Stimulated activated naive B cell treated with anti-CD40 and anti-IgM and Interleukin-4, amounts not matched to agents 10 μg/mL and 1 μg/mL and 100 μg/mL, for 72 hours (primary cell): ENCODE results near the gene GATD1.
A peak's percentile ranks its signal among the peaks of the same experiment; 100 is the strongest.

Source experiments
- ATAC-seq, 2 donors: fragments of 150-1000 bp; cut with Tn5 transposase; replicated peaks; 2 replicates each; pipeline ENCODE4 v1.10.0; 2021; ENCODE audit warnings: moderate library complexity in 1 of 2
- DNase-seq: peaks from one replicate; pipeline ENCODE4 v3.0.0; 2021
- H3K27ac Mint-ChIP-seq: one replicate; pipeline ENCODE4 v1.8.0; 2022; ENCODE audit warnings: mild to moderate bottlenecking, mixed read lengths
- H3K27me3 Mint-ChIP-seq, 2 donors: one replicate each; pipeline ENCODE4 v1.8.0; 2022; ENCODE audit warnings: mixed read lengths in 2 of 2
- H3K36me3 Mint-ChIP-seq, 2 donors: one replicate each; pipeline ENCODE4 v1.8.0; 2022; ENCODE audit warnings: mixed read lengths in 2 of 2, mild to moderate bottlenecking in 1 of 2
- H3K4me1 Mint-ChIP-seq, 2 donors: one replicate each; pipeline ENCODE4 v1.8.0; 2022; ENCODE audit warnings: mixed read lengths in 2 of 2, mild to moderate bottlenecking in 1 of 2
- H3K4me3 Mint-ChIP-seq, 2 donors: one replicate each; pipeline ENCODE4 v1.8.0; 2022; ENCODE audit warnings: mild to moderate bottlenecking in 2 of 2, mixed read lengths in 2 of 2, moderate library complexity in 1 of 2
- H3K9me3 Mint-ChIP-seq, 2 donors: one replicate each; pipeline ENCODE4 v1.8.0; 2022; ENCODE audit warnings: mixed read lengths in 2 of 2, mild to moderate bottlenecking in 1 of 2

Gene GATD1

DNA sequence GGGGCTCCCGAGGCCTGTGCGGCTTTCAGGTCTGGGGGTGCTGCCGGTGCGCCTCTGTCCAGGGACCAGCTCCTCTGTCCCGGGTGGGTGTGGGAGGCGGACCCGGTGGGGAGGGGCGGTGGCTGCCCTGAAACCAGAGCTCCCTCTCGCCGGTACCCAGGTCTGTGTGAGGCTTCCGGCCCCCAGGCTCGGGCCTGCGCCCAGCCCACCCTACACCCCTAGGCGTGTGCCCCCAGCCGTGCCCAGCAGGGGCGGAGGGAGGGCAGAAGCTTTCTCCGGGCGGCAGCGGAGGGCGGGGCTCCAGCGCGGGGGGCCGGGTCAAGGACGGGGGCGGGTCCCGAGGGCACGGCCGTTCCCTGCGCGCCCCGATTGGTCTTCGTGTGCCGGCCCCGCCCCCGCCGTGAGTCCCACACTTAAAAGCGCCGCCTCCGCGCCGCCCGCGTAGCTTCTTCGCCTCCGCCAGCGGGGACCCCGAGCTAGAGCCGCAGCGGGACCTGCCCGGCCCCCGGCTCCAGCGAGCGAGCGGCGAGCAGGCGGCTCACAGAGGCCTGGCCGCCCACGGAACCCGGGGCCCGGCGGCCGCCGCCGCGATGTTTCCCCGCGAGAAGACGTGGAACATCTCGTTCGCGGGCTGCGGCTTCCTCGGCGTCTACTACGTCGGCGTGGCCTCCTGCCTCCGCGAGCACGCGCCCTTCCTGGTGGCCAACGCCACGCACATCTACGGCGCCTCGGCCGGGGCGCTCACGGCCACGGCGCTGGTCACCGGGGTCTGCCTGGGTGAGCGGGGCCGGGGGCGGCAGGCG lies 42.0 kb upstream of the GATD1 start:
- peaks cover 14 to 32% of the 10 kb centered on the region in 2 donors for H3K4me1 Mint-ChIP-seq
- peak; percentile 76 to 82 for ATAC-seq
- H3K4me3 Mint-ChIP-seq = peak overlapping the region; percentile 85 to 87
- peaks cover 11 to 13% of the 10 kb centered on the region in 2 donors for H3K36me3 Mint-ChIP-seq
- H3K27me3 Mint-ChIP-seq = no peaks in the 10 kb centered on the region
- H3K27ac Mint-ChIP-seq = peak overlapping the region; percentile 94
- H3K9me3 Mint-ChIP-seq = no peaks in the 10 kb centered on the region
- DNase-seq = peak; percentile 84

DNA sequence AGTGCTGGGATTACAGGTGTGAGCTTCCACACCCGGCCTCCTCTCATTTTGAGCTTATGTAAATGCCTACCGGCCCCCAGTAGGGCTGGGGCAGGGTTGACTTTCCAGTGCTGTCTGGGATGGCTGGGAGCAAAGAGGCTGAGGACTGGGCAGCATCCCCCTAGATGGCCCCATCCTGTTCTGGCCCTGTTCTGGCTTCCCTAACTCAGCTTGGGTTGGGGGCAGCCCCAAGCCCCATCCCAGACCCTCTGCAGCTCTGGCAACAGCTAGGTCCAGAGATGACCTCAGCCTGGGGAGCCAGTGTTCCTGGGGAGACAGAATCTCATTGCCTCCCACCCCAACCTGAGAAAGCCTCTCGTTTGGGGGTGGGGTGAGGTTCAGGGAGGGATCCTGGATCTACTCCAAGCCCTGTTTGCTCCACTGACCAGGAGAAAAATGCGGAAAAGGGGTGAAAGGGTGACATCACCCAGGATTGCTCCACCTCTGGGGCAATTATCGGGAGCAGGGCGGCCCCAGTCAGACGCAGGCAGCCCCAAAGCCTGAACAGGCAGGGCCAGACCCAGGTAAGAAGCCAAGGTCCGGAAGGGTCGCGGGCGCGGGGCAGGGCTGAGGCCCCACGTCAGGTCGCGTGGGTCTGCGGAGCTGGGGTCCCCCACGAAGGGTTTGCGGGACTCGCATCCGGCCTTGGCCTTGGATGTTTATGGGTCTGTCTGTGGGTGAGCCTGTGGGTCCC lies 41.3 kb upstream of the GATD1 start, which contains the start of gene PNPLA2:
TSS of gene PNPLA2 (plus strand) at position 519 of the 733 bp plus-strand sequence. CDS start 805 bp downstream, outside the sequence.
- Mint-ChIP-seq H3K9me3 (no peaks in the 10 kb centered on the region), H3K4me3 (peak within 1 kb of the TSS; percentile 85 to 87), H3K4me1 (peaks cover 17 to 32% of the 10 kb centered on the region in 2 donors), H3K27me3 (no peaks in the 10 kb centered on the region), H3K36me3 (peaks cover 16% of the 10 kb centered on the region in 2 donors), H3K27ac (peak within 1 kb of the TSS; percentile 94)
- DNase-seq (no peak), ATAC-seq (no peak)

DNA sequence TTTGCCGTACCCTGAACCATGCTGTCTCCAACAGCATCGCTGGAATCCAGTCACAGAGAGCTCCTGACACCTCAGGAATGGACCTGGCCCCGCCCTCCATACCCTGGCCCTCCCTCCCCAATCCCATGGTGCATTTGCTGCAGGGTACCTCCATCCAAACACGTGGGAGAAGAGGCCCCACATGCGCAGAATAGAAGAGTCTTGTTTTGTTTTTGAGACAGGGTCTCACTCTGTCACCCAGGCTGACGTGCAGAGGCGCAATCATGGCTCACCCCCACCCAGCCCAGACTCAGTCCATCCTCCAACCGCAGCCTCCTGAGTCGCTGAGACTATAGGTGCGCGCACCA lies 39.1 kb upstream of the GATD1 start:
- H3K4me1 Mint-ChIP-seq = peaks cover 31 to 38% of the 10 kb centered on the region in 2 donors
- no peaks in the 10 kb centered on the region for H3K27me3 Mint-ChIP-seq
- no peak overlapping the region for H3K27ac Mint-ChIP-seq
- peaks cover 22 to 35% of the 10 kb centered on the region in 2 donors for H3K36me3 Mint-ChIP-seq
- H3K4me3 Mint-ChIP-seq = no peak overlapping the region
- DNase-seq (no peak), ATAC-seq (no peak)
- H3K9me3 Mint-ChIP-seq = no peaks in the 10 kb centered on the region

- ATAC-seq = no peak
- Mint-ChIP-seq H3K27ac (peak overlapping the region; percentile 73), H3K36me3 (peaks cover 27 to 38% of the 10 kb centered on the region in 2 donors), H3K9me3 (no peaks in the 10 kb centered on the region), H3K4me3 (no peak overlapping the region), H3K27me3 (no peaks in the 10 kb centered on the region), H3K4me1 (peaks cover 32 to 39% of the 10 kb centered on the region in 2 donors)
- no peak for DNase-seq
Observed at GRCh38 chr11:815675-816432, 38.6 kb upstream of the GATD1 start.

GRCh38 chr11:813456-814096 lies 36.3 kb upstream of the GATD1 start:
- DNase-seq (no peak), ATAC-seq (no peak)
- H3K4me1 Mint-ChIP-seq = peaks cover 31 to 40% of the 10 kb centered on the region in 2 donors
- no peaks in the 10 kb centered on the region for H3K9me3 Mint-ChIP-seq
- H3K4me3 Mint-ChIP-seq = peak overlapping the region in 1 of 2 donors; percentile 3
- peak overlapping the region; percentile 81 for H3K27ac Mint-ChIP-seq
- H3K27me3 Mint-ChIP-seq = no peaks in the 10 kb centered on the region
- H3K36me3 Mint-ChIP-seq = peaks cover 34 to 49% of the 10 kb centered on the region in 2 donors

DNA sequence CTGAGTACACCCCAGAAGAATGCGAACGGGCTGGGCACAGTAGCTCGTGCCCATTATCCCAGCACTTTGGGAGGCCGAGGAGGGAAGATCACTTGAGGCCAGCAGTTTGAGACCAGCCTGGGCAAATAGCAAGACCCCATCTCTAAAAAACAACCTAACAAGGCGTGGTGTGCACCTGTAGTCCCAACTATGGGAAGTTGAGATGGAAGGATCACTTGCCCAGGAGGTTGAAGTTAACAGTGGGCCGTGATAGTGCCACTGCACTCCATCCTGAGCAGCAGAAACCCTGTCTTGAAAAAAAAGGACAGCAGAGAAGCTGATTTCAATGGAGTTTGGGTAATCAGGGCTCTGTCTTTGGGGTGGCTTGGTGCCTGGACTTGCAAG lies 35.8 kb upstream of the GATD1 start:
- no peak for ATAC-seq
- DNase-seq = no peak
- Mint-ChIP-seq H3K27ac (peak overlapping the region; percentile 98), H3K9me3 (no peaks in the 10 kb centered on the region), H3K4me3 (no peak overlapping the region), H3K36me3 (peaks cover 34 to 49% of the 10 kb centered on the region in 2 donors), H3K4me1 (peaks cover 30 to 41% of the 10 kb centered on the region in 2 donors), H3K27me3 (no peaks in the 10 kb centered on the region)

- Mint-ChIP-seq H3K4me3 (peak overlapping the region; percentile 91 to 97), H3K27ac (peak overlapping the region; percentile 98), H3K9me3 (no peaks in the 10 kb centered on the region), H3K27me3 (no peaks in the 10 kb centered on the region), H3K36me3 (peaks cover 32 to 49% of the 10 kb centered on the region in 2 donors), H3K4me1 (peaks cover 32 to 47% of the 10 kb centered on the region in 2 donors)
- ATAC-seq (no peak), DNase-seq (no peak)
Observed at GRCh38 chr11:812390-812789, 35.1 kb upstream of the GATD1 start.

DNA sequence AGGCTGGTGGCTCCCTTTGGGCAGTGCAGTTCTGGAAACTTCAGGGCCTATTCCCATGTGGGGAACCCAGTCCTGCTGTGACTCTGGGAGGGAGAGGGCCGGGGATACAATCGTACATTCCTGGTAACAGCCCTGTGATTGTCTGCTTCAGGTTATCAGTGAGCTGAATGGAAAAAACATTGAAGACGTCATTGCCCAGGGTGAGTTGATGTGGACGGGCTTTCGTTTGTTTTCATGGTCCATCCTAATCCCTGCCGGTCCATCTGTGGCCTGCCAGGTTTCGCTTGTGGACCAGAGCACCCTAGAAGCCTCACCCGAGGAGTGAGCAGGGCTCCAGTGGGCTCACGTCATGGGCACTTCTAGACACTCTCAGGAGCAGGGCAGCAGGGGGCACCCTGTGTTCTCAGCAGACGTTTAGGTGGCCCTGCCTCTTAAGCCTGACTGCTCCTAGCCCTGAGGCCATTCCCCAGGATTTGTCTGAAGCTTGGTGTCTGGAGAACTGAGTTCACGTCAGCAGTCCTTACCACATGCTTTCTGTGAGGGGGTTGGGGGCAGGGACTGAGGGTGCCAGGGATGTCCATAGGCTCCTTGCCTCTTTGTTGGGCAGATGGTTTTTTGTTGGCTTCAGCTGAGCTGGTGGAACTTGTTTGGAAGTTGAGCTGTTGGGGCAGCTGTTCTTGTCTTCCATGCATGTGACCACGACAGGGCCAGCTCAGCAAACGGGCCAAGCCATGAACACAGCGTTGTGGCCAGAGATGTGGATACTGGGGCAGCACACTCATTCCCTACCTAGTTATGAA lies 34.4 kb upstream of the GATD1 start:
- no peak for ATAC-seq
- H3K9me3 Mint-ChIP-seq = no peaks in the 10 kb centered on the region
- peaks cover 32 to 49% of the 10 kb centered on the region in 2 donors for H3K4me1 Mint-ChIP-seq
- peak overlapping the region; percentile 91 to 97 for H3K4me3 Mint-ChIP-seq
- DNase-seq = no peak
- no peaks in the 10 kb centered on the region for H3K27me3 Mint-ChIP-seq
- H3K27ac Mint-ChIP-seq = peak overlapping the region; percentile 98
- H3K36me3 Mint-ChIP-seq = peaks cover 32 to 49% of the 10 kb centered on the region in 2 donors

GRCh38 chr11:810040-810567 lies 32.8 kb upstream of the GATD1 start:
- H3K4me1 Mint-ChIP-seq = peaks cover 33 to 49% of the 10 kb centered on the region in 2 donors
- H3K36me3 Mint-ChIP-seq = peaks cover 31 to 46% of the 10 kb centered on the region in 2 donors
- H3K27me3 Mint-ChIP-seq = no peaks in the 10 kb centered on the region
- H3K9me3 Mint-ChIP-seq = no peaks in the 10 kb centered on the region
- peak overlapping the region; percentile 99 for H3K27ac Mint-ChIP-seq
- ATAC-seq = peak; percentile 7 to 12
- peak overlapping the region; percentile 91 to 97 for H3K4me3 Mint-ChIP-seq
- no peak for DNase-seq

- Mint-ChIP-seq H3K4me3 (peak within 1 kb of the TSS; percentile 91 to 97), H3K27ac (peak within 1 kb of the TSS; percentile 99), H3K9me3 (no peaks in the 10 kb centered on the region), H3K27me3 (no peaks in the 10 kb centered on the region), H3K4me1 (peaks cover 36 to 51% of the 10 kb centered on the region in 2 donors), H3K36me3 (peaks cover 31 to 46% of the 10 kb centered on the region in 2 donors)
- DNase-seq = peak; percentile 96
- ATAC-seq = peak; percentile 85 to 88
Observed at GRCh38 chr11:809287-810039, 32.2 kb upstream of the GATD1 start, which contains the start of gene RPLP2. Gene RPLP2, plus strand, starts transcription at chr11:809967. Its CDS starts 268 bp downstream, at chr11:810235.

- no peaks in the 10 kb centered on the region for H3K27me3 Mint-ChIP-seq
- no peaks in the 10 kb centered on the region for H3K9me3 Mint-ChIP-seq
- peak in 1 of 2 donors; percentile 0 for ATAC-seq
- H3K4me1 Mint-ChIP-seq = peaks cover 37 to 59% of the 10 kb centered on the region in 2 donors
- peak overlapping the region; percentile 91 to 97 for H3K4me3 Mint-ChIP-seq
- DNase-seq = no peak
- peaks cover 28 to 41% of the 10 kb centered on the region in 2 donors for H3K36me3 Mint-ChIP-seq
- H3K27ac Mint-ChIP-seq = peak overlapping the region; percentile 99
Observed at GRCh38 chr11:808427-809286, 31.4 kb upstream of the GATD1 start.
